Gastrocnemius medialis (tissue), 4 donors: ENCODE data around the gene PDIA4. TPM values are rescaled to one million over a fixed set of nuclear protein-coding genes. Genes with fewer than 3 reads are reported as not detected.

Experiments used
- ATAC-seq, 2 donors: fragments of 150-250 bp; one replicate each; pipeline ENCODE4 v1.9.1; 2016
- DNase-seq, 2 donors: peaks; one replicate each; pipeline ENCODE4 v3.0.0-alpha.2; 2019
- H3K27ac ChIP-seq, 4 donors: fragments of 200-600 bp; sonication (generic); 1 replicate in 1 of 4; 2 replicates in 3 of 4; pipeline ENCODE4 v1.5.1; 2016 to 2018; ENCODE audit warnings: mild to moderate bottlenecking in 2 of 4, moderate library complexity in 1 of 4
- H3K27me3 ChIP-seq, 3 donors: fragments of 200-600 bp; sonication (generic) in 2 of 3; 1 replicate in 1 of 3; 2 replicates in 2 of 3; pipeline versions ENCODE4 v1.5.1 to v1.6.0; 2016 to 2019; ENCODE audit warnings: mild to moderate bottlenecking in 1 of 3, moderate library complexity in 1 of 3
- H3K36me3 ChIP-seq, 2 donors: fragments of 200-600 bp; sonication (generic) in 1 of 2; one replicate each; pipeline ENCODE4 v1.5.1; 2017 to 2018
- H3K4me1 ChIP-seq, 2 donors: fragments of 200-600 bp; sonication (generic) in 1 of 2; one replicate each; pipeline ENCODE4 v1.5.1; 2016 to 2017; ENCODE audit warnings: mild to moderate bottlenecking in 2 of 2
- H3K4me3 ChIP-seq, 4 donors: fragments of 200-600 bp; sonication (generic) in 3 of 4; 1 replicate in 1 of 4; 2 replicates in 3 of 4; pipeline ENCODE4 v1.5.1; 2016 to 2019; ENCODE audit warnings: mild to moderate bottlenecking in 2 of 4
- H3K9me3 ChIP-seq, 3 donors: fragments of 200-600 bp; sonication (generic) in 2 of 3; 1 replicate in 1 of 3; 2 replicates in 2 of 3; pipeline ENCODE4 v1.5.1; 2016 to 2019
- POLR2A ChIP-seq, 2 donors: fragments of 450-650 bp; IDR thresholded peaks; one replicate each; pipeline ENCODE4 v1.6.1; 2017; ENCODE audit warnings: antibody characterized with exemption in 2 of 2, mild to moderate bottlenecking in 2 of 2, moderate library complexity in 2 of 2
- in situ Hi-C, 4 donors: fragments of 200-750 bp; cut with MboI; loops; one replicate each; pipeline versions ENCODE4 v1.15.0 to v1.8.0; 2017; ENCODE audit warnings: low sequenced_read_pairs in 4 of 4
- intact Hi-C: fragments of 100-400 bp; cut with DNase I; formaldehyde crosslinking; loops from one replicate; pipeline ENCODE4 v1.15.1; 2023; ENCODE audit warnings: low total_unique reads
- total RNA-seq, 4 donors: library from RNA; depleted of rRNA; stranded (reverse); fragments of >200 nt; gene quantifications; one replicate each; pipeline versions ENCODE4 v1.1.0 to v1.2.3, GENCODE V29; 2016
- TF ChIP-seq, protein P1 (sequence below), 5 experiments: fragments of 450-650 bp in 3 of 5; fragments of 200-600 bp in 2 of 5; sonication (generic) in 2 of 5; IDR thresholded peaks in 4 of 5; conservative IDR thresholded peaks in 1 of 5; 1 replicate in 4 of 5; 2 replicates in 1 of 5; pipeline ENCODE4 v1.5.1; 2016 to 2019; ENCODE audit warnings: antibody characterized with exemption in 5 of 5, mild to moderate bottlenecking in 3 of 5, moderate library complexity in 3 of 5

The PDIA4 gene
- total RNA-seq, 4 donors from 2014 or later, result 10.8 to 19.6 (median 14.2) TPM

DNA sequence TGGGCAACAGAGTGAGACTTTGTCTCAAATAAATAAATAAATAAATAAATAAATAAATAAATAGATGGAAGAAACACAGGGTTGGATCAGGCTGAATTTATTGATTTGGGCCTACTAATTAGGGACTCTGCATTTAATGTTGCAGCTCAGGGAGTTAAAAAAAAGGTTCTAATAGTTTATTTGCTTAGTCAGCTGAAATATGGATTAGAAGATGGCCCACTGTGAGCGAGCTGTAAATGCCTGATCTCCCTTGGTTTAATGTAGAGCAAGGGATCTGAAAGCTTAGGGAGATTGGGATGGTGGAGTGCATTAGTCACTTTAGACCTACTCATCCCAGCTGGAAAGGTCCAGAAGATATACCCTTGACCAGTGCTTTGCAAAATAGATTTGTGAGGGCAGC, 25.1 kb upstream of the PDIA4 start:
- Histone ChIP-seq H3K27ac (no peak overlapping the region), H3K9me3 (no peaks in the 10 kb centered on the region), H3K36me3 (no peaks in the 10 kb centered on the region), H3K27me3 (no peaks in the 10 kb centered on the region), H3K4me3 (no peak overlapping the region), H3K4me1 (no peaks in the 10 kb centered on the region)
- in situ Hi-C loops, result no loop called here
- TF ChIP-seq, protein P1, sequence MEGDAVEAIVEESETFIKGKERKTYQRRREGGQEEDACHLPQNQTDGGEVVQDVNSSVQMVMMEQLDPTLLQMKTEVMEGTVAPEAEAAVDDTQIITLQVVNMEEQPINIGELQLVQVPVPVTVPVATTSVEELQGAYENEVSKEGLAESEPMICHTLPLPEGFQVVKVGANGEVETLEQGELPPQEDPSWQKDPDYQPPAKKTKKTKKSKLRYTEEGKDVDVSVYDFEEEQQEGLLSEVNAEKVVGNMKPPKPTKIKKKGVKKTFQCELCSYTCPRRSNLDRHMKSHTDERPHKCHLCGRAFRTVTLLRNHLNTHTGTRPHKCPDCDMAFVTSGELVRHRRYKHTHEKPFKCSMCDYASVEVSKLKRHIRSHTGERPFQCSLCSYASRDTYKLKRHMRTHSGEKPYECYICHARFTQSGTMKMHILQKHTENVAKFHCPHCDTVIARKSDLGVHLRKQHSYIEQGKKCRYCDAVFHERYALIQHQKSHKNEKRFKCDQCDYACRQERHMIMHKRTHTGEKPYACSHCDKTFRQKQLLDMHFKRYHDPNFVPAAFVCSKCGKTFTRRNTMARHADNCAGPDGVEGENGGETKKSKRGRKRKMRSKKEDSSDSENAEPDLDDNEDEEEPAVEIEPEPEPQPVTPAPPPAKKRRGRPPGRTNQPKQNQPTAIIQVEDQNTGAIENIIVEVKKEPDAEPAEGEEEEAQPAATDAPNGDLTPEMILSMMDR (IDR thresholded peaks at IDR 0.05 in 4 of 5, conservative IDR thresholded peaks at IDR 0.05 in 1 of 5), result no peak
- TF ChIP-seq POLR2A (IDR thresholded peaks at IDR 0.05), result no peak
- DNase-seq (no peak), ATAC-seq (no peak)
- intact Hi-C loops, result no loop called here

DNA sequence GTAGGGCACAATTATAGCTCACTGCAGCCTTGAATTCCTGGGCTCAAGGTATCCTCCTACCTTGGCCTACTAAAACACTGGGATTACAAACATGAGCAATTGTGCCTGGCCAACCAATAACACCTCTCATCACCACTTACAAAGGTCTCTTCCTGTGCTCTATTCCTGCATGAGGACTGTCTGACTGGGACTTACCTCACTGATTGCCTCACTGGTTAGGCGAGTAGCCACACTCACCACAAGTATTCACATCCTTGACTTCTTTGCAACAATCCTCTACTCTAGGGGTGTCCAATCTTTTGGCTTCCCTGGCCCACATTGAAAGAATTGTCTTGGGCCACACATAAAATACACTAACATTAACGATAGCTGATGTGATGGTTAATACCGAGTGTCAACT, 22.6 kb upstream of the PDIA4 start:
- no peaks in the 10 kb centered on the region for H3K27me3 ChIP-seq
- H3K36me3 ChIP-seq, result no peaks in the 10 kb centered on the region
- H3K9me3 ChIP-seq, result no peaks in the 10 kb centered on the region
- intact Hi-C loops (no loop called here), in situ Hi-C loops (no loop called here)
- DNase-seq, result no peak
- no peak overlapping the region for H3K27ac ChIP-seq
- no peak for ATAC-seq
- H3K4me1 ChIP-seq, result no peaks in the 10 kb centered on the region
- TF ChIP-seq, protein P1 (IDR thresholded peaks at IDR 0.05 in 4 of 5, conservative IDR thresholded peaks at IDR 0.05 in 1 of 5), result no peak
- no peak for TF ChIP-seq POLR2A (IDR thresholded peaks at IDR 0.05)
- H3K4me3 ChIP-seq, result no peak overlapping the region

DNA sequence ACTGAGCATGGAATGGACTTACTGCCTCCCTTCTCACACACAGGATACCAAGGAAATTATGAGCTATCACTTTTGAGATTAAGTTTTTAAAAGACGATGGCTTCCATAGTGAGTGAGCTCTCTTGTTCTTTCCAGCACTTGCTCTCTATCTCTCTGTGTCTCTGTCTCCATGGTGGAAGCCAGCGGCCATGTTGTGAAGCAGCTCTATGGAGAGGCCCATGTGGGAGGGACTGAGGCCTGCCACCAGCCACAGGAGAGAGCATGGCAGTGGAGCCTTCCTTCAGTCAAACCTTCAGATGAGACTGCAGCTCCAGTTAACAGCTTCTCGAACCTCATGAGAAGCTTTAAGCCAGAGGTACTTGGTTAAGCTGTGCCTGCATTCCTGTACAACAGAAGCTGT, 20.5 kb upstream of the PDIA4 start:
- in situ Hi-C loops, result no loop called here
- DNase-seq, result no peak

DNA sequence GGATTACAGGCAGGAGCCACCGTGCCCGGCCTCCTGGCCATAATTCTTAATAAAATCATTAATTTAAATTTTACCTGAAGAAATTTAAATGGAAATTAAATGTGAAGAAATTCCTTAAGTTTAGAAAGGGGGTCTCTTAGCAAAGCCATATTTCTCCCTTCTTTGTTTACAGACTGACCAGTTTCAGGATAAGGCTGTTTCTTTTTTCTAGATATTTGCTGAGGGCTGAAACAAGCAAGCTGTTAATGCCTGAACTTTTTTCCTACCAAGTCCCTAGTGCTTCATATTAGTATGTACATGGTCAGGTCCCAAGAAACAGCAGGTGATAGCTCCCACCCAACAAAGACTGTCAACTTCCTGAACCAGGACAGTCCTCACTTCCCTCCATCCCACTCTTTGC, 18.1 kb upstream of the PDIA4 start:
- Histone ChIP-seq H3K4me1 (no peaks in the 10 kb centered on the region), H3K27ac (no peak overlapping the region), H3K36me3 (no peaks in the 10 kb centered on the region), H3K9me3 (no peaks in the 10 kb centered on the region), H3K27me3 (no peaks in the 10 kb centered on the region), H3K4me3 (no peak overlapping the region)
- ATAC-seq (no peak), DNase-seq (no peak)
- intact Hi-C loops (no loop called here), in situ Hi-C loops (no loop called here)
- TF ChIP-seq, protein P1 (IDR thresholded peaks at IDR 0.05 in 4 of 5, conservative IDR thresholded peaks at IDR 0.05 in 1 of 5), result no peak
- TF ChIP-seq POLR2A (IDR thresholded peaks at IDR 0.05), result no peak

More for the DNA sequence above, 20.5 kb upstream of the PDIA4 start:
- ATAC-seq, result no peak
- intact Hi-C loops, result no loop called here
- Histone ChIP-seq H3K9me3 (no peaks in the 10 kb centered on the region), H3K27me3 (no peaks in the 10 kb centered on the region), H3K27ac (no peak overlapping the region), H3K36me3 (no peaks in the 10 kb centered on the region), H3K4me1 (no peaks in the 10 kb centered on the region), H3K4me3 (no peak overlapping the region)
- no peak for TF ChIP-seq POLR2A (IDR thresholded peaks at IDR 0.05)
- TF ChIP-seq, protein P1 (IDR thresholded peaks at IDR 0.05 in 4 of 5, conservative IDR thresholded peaks at IDR 0.05 in 1 of 5), result no peak

DNA sequence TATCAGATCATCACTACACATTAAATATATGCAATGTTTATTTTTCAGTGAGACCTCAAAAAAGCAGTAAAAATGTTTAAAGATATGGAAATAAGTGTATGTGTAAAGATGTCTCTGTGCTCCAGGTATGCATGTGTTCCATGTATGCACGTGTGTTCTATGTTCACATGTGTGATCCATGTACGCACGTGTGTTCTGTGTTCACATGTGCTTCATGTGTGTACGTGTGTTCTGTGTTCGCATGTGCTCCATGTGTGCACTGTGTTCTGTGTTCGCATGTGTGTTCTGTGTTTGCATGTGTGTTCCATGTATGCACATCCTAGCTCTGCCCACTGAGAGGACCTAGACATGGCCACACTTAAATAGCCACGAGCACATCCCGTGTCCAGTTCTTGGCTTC, 15.6 kb upstream of the PDIA4 start:
- in situ Hi-C loops (no loop called here), intact Hi-C loops (no loop called here)
- DNase-seq, result no peak
- H3K27me3 ChIP-seq, result no peaks in the 10 kb centered on the region
- no peaks in the 10 kb centered on the region for H3K9me3 ChIP-seq
- H3K27ac ChIP-seq, result no peak overlapping the region
- no peaks in the 10 kb centered on the region for H3K4me1 ChIP-seq
- no peak overlapping the region for H3K4me3 ChIP-seq
- TF ChIP-seq, protein P1 (IDR thresholded peaks at IDR 0.05 in 4 of 5, conservative IDR thresholded peaks at IDR 0.05 in 1 of 5), result no peak
- no peak for TF ChIP-seq POLR2A (IDR thresholded peaks at IDR 0.05)
- ATAC-seq, result no peak
- H3K36me3 ChIP-seq, result no peaks in the 10 kb centered on the region
